H1 (cell line): ENCODE measurements around the gene FGFRL1. TPM values are rescaled to one million over a fixed set of nuclear protein-coding genes. Genes with fewer than 3 reads are reported as not detected.

Experiments
- BRCA1 ChIP-seq: IDR thresholded peaks from 2 replicates; pipeline ENCODE4 v1.6.1; 2012; ENCODE audit warnings: low read depth, low read length, improper control_type of control experiment
- JUND ChIP-seq: IDR thresholded peaks from 2 replicates; pipeline ENCODE4 v1.6.1; 2011; ENCODE audit warnings: mild to moderate bottlenecking, improper control_type of control experiment, low read length
- SIRT6 ChIP-seq: IDR thresholded peaks from one replicate; pipeline ENCODE4 v1.7.1; 2012; ENCODE audit warnings: low read length, inconsistent platforms
- SP1 ChIP-seq: IDR thresholded peaks from 2 replicates; pipeline ENCODE4 v1.6.1; 2011; ENCODE audit warnings: low read depth, low read length
- polyA plus RNA-seq, 7 experiments: library from polyadenylated mRNA; depleted of rRNA in 3 of 7; stranded (reverse) in 5 of 7; unstranded in 2 of 7; fragments of >200 nt in 5 of 7; fragments of 200-250 nt in 2 of 7; gene quantifications; 1 replicate in 5 of 7; 2 replicates in 1 of 7; 4 replicates in 1 of 7; pipeline versions ENCODE4 v1.2.1 to v1.2.3, GENCODE V29; 2011 to 2013; ENCODE audit warnings: missing spikeins in 2 of 7, mixed read lengths in 2 of 7
- total RNA-seq: library from RNA; stranded (reverse); fragmentation: NEBNext Ultra II Directional; extraction: Animal tissue kit (Norgen Biotek cat#: 25700); gene quantifications from 2 replicates; pipeline ENCODE4 v1.2.1, GENCODE V29; 2021

The FGFRL1 gene
- total and polyA plus RNA-seq, 2 of the 8 experiments (the other 6 are each of a cell fraction or from before 2014, with no cell fraction given) = 18.9 to 34.6 TPM

- TF ChIP-seq SIRT6 = no peak
- no peak for TF ChIP-seq JUND
- no peak for TF ChIP-seq SP1
- TF ChIP-seq BRCA1 = no peak
Observed at GRCh38 chr4:1036976-1037810, 25.8 kb downstream of the FGFRL1 start (continued).
